Measurements from ENCODE around the gene ASPRV1. TPM values are rescaled to one million over a fixed set of nuclear protein-coding genes. Genes with fewer than 3 reads are reported as not detected.

The ASPRV1 gene
- polyA plus RNA-seq, 3 donors: 0.25 to 0.52 (median 0.27) TPM

DNA sequence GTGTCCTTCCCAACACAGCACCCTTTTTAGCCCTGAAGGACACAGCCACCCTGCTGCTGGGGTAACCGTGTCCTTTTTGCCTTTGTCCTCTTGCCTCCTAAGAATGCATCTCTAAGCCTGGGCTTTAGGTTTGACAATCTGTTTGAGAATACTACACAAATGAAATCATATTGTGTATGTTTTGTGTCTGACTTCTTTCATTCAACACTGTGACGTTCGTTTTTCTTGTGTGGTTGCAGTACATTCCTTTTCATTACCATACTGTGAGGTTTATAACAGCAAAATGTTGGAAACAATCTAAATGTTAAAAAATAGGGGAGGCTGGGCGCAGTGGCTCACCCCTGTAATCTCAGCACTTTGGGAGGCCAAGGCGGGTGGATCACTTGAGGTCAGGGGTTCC is 11.2 kb downstream of the ASPRV1 start:
- DNase-seq: no peak
- H3K27ac ChIP-seq (ENCODE audit: low read depth in 1 of 2, low read length in 2 of 2): no peak overlapping the region
- no peak overlapping the region for H3K9ac ChIP-seq (ENCODE audit: insufficient read depth, low read length, poor library complexity, severe bottlenecking)
- H3K36me3 Mint-ChIP-seq: no peaks in the 10 kb centered on the region
- H3K27me3 Mint-ChIP-seq (ENCODE audit: low read depth in 3 of 3): peaks cover 0 to 2% (median 0%) of the 10 kb centered on the region in 3 donors
- H3K4me2 ChIP-seq (replicated peaks; ENCODE audit: extremely low read depth, low read length, poor library complexity, severe bottlenecking): no peak overlapping the region
- H3K4me3 Mint-ChIP-seq: no peak overlapping the region
- no peaks in the 10 kb centered on the region for H3K79me2 ChIP-seq (ENCODE audit: insufficient read depth, low read length)
- peaks cover 64% of the 10 kb centered on the region for H3K4me1 Mint-ChIP-seq
- no peaks in the 10 kb centered on the region for H4K20me1 ChIP-seq (ENCODE audit: insufficient read depth, low read length)
- peaks cover 0 to 2% (median 0%) of the 10 kb centered on the region in 7 donors for H3K9me3 Mint-ChIP-seq
- H3K27ac Mint-ChIP-seq: peak overlapping the region in 1 of 7 donors; percentile 8
- H2AFZ ChIP-seq (ENCODE audit: insufficient read depth, low read depth, low read length, poor library complexity, severe bottlenecking): no peak overlapping the region
- H3K4me3 ChIP-seq (replicated peaks in 1 of 3; ENCODE audit: low read depth in 2 of 3, low read length in 3 of 3): no peak overlapping the region
- no peaks in the 10 kb centered on the region for H3K36me3 ChIP-seq (replicated peaks in 1 of 2; ENCODE audit: control insufficient read depth in 1 of 2, insufficient read depth in 2 of 2, low read length in 2 of 2)
- intact Hi-C loops (cut with micrococcal nuclease): no loop called here
- TF ChIP-seq, protein P1, sequence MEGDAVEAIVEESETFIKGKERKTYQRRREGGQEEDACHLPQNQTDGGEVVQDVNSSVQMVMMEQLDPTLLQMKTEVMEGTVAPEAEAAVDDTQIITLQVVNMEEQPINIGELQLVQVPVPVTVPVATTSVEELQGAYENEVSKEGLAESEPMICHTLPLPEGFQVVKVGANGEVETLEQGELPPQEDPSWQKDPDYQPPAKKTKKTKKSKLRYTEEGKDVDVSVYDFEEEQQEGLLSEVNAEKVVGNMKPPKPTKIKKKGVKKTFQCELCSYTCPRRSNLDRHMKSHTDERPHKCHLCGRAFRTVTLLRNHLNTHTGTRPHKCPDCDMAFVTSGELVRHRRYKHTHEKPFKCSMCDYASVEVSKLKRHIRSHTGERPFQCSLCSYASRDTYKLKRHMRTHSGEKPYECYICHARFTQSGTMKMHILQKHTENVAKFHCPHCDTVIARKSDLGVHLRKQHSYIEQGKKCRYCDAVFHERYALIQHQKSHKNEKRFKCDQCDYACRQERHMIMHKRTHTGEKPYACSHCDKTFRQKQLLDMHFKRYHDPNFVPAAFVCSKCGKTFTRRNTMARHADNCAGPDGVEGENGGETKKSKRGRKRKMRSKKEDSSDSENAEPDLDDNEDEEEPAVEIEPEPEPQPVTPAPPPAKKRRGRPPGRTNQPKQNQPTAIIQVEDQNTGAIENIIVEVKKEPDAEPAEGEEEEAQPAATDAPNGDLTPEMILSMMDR (IDR thresholded peaks at IDR 0.05): no peak
- H3K4me1 ChIP-seq (ENCODE audit: control insufficient read depth in 1 of 2, insufficient read depth in 2 of 2, low read length in 2 of 2): peaks cover 54 to 71% of the 10 kb centered on the region in 2 donors
- H3K9me3 ChIP-seq (replicated peaks in 1 of 2; ENCODE audit: control insufficient read depth in 1 of 2, insufficient read depth in 1 of 2, low read length in 2 of 2): no peaks in the 10 kb centered on the region
- H3K27me3 ChIP-seq (ENCODE audit: control insufficient read depth in 2 of 2, insufficient read depth in 2 of 2, low read length in 2 of 2): no peaks in the 10 kb centered on the region
- 100% methylated on average over 2 of the region's 5 CpGs for WGBS (ENCODE audit: insufficient coverage)

DNA sequence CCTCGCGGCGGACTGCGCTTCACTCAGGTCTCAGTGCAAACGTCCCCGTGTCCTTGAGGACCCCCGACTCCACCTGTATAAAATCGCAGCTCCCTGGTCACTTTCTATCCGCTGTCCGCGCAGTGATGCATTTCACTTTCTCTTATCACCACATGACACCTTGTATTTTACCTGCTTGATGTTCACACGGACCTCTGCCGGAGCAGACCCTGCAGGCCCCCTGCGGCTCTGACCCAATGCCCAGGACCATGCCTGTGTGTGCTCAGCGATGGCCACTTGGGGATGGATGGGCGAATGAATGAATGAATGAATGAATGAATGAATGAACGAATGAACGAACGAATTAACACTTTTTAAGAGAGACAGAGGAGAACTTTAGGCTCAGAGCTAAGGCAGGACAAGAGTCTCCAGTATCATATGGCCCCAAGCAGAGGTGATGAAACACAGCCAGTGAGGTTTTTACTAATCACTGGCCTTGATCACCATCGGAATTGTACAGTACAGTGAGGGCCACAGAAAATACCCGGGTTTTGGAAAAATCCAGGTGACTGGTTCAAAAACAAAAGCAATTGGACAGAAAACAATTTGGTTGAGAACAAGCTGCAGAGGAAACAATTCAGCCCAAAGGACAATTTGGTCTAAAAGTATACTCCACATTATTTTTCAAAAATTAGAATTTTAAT is 12.3 kb downstream of the ASPRV1 start:
- H3K27ac ChIP-seq (ENCODE audit: low read depth in 1 of 2, low read length in 2 of 2): no peak overlapping the region
- no peaks in the 10 kb centered on the region for H3K27me3 Mint-ChIP-seq (ENCODE audit: low read depth in 3 of 3)
- H3K27ac Mint-ChIP-seq: peak overlapping the region in 4 of 7 donors; percentile 9 to 81 (median 40)
- H3K36me3 ChIP-seq (replicated peaks in 1 of 2; ENCODE audit: control insufficient read depth in 1 of 2, insufficient read depth in 2 of 2, low read length in 2 of 2): no peaks in the 10 kb centered on the region
- peak overlapping the region; percentile 62 for H2AFZ ChIP-seq (ENCODE audit: insufficient read depth, low read depth, low read length, poor library complexity, severe bottlenecking)
- no peak overlapping the region for H3K4me3 ChIP-seq (replicated peaks in 1 of 3; ENCODE audit: low read depth in 2 of 3, low read length in 3 of 3)
- peaks cover 4 to 7% of the 10 kb centered on the region in 2 donors for H3K36me3 Mint-ChIP-seq
- peak overlapping the region in 1 of 2 donors; percentile 60 for H3K4me3 Mint-ChIP-seq
- no peaks in the 10 kb centered on the region for H3K79me2 ChIP-seq (ENCODE audit: insufficient read depth, low read length)
- no peak overlapping the region for H3K9ac ChIP-seq (ENCODE audit: insufficient read depth, low read length, poor library complexity, severe bottlenecking)
- no peaks in the 10 kb centered on the region for H3K27me3 ChIP-seq (ENCODE audit: control insufficient read depth in 2 of 2, insufficient read depth in 2 of 2, low read length in 2 of 2)
- peaks cover 68% of the 10 kb centered on the region for H3K4me1 Mint-ChIP-seq
- intact Hi-C loops (cut with micrococcal nuclease): loop anchor here in 1 of 2 donors (5.0 kb wide), 1 partner anchor 37 kb away; no protein-coding TSS in a partner anchor
- H3K4me1 ChIP-seq (ENCODE audit: control insufficient read depth in 1 of 2, insufficient read depth in 2 of 2, low read length in 2 of 2): peaks cover 63 to 73% of the 10 kb centered on the region in 2 donors
- no peak for DNase-seq
- peak overlapping the region; percentile 21 for H3K4me2 ChIP-seq (replicated peaks; ENCODE audit: extremely low read depth, low read length, poor library complexity, severe bottlenecking)
- WGBS (ENCODE audit: insufficient coverage): 97% methylated on average over 11 of the region's 21 CpGs
- H4K20me1 ChIP-seq (ENCODE audit: insufficient read depth, low read length): no peaks in the 10 kb centered on the region
- TF ChIP-seq, protein P1 (IDR thresholded peaks at IDR 0.05): no peak
- peaks cover 0 to 2% (median 0%) of the 10 kb centered on the region in 7 donors for H3K9me3 Mint-ChIP-seq
- H3K9me3 ChIP-seq (replicated peaks in 1 of 2; ENCODE audit: control insufficient read depth in 1 of 2, insufficient read depth in 1 of 2, low read length in 2 of 2): no peaks in the 10 kb centered on the region

Data from CD14-positive monocyte (primary cell).